Measurements from ENCODE around the gene ROPN1B. TPM values are rescaled to one million over a fixed set of nuclear protein-coding genes. Genes with fewer than 3 reads are reported as not detected.
"Not testable (repeated sequence)": the region's sequence is repeated elsewhere in the genome, so short reads cannot be mapped to it uniquely, and the experiment has no call there.

The ROPN1B gene
- total RNA-seq, 1 experiment from 2014 or later = not detected

GRCh38 chr3:125957674-125958510 lies 11.1 kb upstream of the ROPN1B start:
- no peak for DNase-seq (ENCODE audit: extremely low read depth, low read depth)

GRCh38 chr3:125958511-125959316 lies 10.3 kb upstream of the ROPN1B start:
- no peak for DNase-seq (ENCODE audit: extremely low read depth, low read depth)

GRCh38 chr3:125959317-125960065 lies 9.5 kb upstream of the ROPN1B start:
- no peak for DNase-seq (ENCODE audit: extremely low read depth, low read depth)

- no peak for DNase-seq (ENCODE audit: extremely low read depth, low read depth)
Measured at GRCh38 chr3:125960066-125960424, 8.9 kb upstream of the ROPN1B start.

DNA sequence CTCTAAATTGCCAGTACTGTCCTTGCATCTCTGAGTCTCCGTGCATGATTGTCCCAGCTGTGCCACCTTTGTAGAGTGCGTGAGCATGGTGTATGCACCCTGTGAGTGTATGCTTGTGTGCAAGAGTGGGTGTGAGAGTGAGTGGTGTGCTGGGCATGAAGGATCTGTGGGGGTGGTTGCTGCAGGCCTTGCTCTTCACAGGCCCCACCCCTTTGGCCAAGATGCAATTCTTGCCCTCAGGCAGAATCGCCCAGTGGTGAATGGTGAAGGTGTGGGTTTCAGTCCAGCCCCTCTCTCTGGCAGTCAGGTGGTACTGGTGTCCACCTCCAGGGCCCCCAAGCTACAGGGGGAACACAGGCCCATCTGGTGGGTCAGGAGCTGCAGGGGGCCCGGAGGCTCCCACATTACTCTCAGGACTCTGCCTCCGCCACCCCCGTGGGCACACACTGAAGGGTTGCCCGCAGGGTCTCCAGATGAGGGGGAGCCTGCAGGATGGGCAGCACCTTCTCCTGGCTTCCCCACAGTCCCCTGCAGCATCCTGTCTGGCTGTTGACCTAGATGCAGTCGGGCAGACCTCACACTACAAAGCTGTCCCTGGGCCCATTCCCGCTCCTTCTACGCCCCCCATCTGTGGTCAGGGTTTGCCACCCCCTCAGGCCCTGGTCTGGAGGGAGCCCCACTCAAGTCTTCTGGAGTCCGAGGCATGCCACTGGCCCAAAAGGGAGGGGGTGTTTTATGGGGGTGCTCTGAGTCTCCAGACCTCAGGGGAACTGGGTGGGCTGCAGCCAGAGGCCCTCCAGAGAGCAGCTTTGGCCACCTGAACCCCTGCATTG lies 8.3 kb upstream of the ROPN1B start:
- no peak for DNase-seq (ENCODE audit: extremely low read depth, low read depth)

GRCh38 chr3:125961289-125961589 lies 7.7 kb upstream of the ROPN1B start:
- no peak for DNase-seq (ENCODE audit: extremely low read depth, low read depth)

DNA sequence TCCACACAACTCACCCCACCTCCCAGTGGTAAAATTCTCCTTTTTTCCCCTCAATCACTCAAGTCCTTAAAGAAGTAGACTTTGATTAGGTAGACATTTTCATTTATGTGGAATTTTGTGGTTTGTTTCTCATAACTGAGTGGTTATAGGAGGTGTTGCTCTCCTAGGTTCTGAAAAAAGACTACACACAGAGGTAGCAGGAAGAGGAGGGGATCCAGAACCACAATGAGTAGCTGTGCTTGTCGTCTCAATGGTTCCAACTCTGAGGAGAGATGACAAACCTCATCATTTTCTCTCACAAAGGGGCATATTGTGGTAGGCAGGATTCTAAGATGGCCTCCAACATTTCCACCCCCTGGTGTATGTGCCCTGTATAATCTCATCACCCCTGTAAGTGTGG lies 5.1 kb upstream of the ROPN1B start:
- DNase-seq (ENCODE audit: extremely low read depth, low read depth) = not testable (repeated sequence)

DNA sequence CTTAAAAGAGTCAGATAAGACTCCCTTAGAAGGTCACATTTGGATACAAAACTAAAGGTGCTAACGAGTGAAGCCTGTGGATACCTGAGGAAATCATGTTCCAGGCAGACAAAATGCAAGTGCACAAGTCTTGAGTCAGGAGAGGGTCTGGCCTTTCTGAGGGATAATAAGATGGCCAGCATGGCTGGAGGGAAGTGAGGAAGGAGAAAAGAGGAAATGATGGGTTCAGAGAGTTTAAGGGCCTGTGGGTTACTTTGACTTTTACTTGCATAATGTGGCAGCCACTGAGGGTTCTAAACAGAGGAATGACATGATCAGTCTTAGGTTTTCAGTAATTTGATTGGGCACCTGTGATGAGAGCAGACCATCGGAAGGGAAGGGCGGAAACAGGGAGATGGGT lies 3.5 kb upstream of the ROPN1B start:
- no peak for DNase-seq (ENCODE audit: extremely low read depth, low read depth)

DNA sequence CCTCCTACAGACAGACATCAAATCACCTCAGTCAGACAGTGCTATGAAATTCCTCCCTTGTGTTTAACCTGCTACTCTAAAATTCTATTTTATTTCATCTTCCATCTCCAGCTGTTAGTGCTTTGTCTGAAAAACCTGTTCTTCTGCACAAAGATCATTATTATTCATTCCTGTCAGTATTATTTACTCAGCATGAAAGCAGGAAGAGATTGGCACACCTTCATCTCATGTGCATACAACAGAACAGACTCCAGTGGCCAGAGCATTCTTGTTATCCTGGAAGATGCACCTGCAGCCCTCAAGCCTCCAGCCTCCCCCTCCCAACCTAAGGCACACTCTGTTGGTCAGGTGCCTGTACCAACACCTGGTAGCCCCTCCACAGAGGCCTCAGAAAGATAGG lies 1.8 kb upstream of the ROPN1B start:
- no peak for DNase-seq (ENCODE audit: extremely low read depth, low read depth)

GRCh38 chr3:125968121-125968520 lies 857 bp upstream of the ROPN1B start:
- not testable (repeated sequence) for DNase-seq (ENCODE audit: extremely low read depth, low read depth)

GRCh38 chr3:125971997-125972944 lies 3.3 kb downstream of the ROPN1B start:
- DNase-seq (ENCODE audit: extremely low read depth, low read depth) = peak; percentile 8

- DNase-seq (ENCODE audit: extremely low read depth, low read depth) = not testable (repeated sequence)
Measured at GRCh38 chr3:125975245-125976002, 6.4 kb downstream of the ROPN1B start.

- not testable (repeated sequence) for DNase-seq (ENCODE audit: extremely low read depth, low read depth)
Measured at GRCh38 chr3:125976003-125976390, 7.0 kb downstream of the ROPN1B start.

- not testable (repeated sequence) for DNase-seq (ENCODE audit: extremely low read depth, low read depth)
Measured at GRCh38 chr3:125977104-125977503, 8.1 kb downstream of the ROPN1B start.

- DNase-seq (ENCODE audit: extremely low read depth, low read depth) = not testable (repeated sequence)
Measured at GRCh38 chr3:125984951-125985350, 16.0 kb downstream of the ROPN1B start.

DNA sequence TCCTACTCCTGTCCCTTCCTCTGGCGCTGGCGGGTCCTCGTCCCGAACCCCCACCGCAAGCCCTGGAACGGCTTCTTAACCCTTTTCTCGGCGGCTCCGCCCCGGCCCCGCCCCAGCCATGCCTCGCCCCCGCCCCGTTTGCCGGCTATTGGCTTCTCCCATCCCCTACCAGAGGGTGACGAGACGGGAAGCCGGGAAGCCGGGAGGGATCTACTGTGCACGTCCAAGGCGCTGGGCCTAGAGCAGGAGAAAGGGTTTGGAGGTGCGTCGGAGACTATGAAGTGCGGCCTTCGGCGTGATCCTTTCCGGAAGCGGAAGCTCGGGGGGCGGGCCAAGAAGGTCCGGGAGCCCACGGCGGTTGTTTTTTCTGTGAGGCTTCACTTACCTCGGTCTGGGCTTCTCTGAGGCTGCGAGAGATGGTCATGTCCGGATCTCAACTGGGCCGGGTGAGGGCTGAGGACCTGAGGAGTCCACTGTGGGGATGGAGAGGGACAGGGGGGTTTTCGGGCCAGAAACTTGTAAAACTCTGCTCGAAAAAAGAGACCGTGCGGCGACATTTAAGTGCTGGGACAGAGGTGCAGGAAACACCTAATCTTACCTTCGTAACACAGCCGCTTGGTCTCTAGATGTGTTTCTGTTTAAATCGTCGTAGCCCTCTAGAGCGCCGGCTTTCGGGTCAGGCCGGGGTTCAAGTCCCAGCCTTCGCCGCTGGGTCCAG lies 21.4 kb downstream of the ROPN1B start:
- DNase-seq (ENCODE audit: extremely low read depth, low read depth) = peak; percentile 59

- not testable (repeated sequence) for DNase-seq (ENCODE audit: extremely low read depth, low read depth)
Measured at GRCh38 chr3:125996751-125997150, 27.8 kb downstream of the ROPN1B start.

DNA sequence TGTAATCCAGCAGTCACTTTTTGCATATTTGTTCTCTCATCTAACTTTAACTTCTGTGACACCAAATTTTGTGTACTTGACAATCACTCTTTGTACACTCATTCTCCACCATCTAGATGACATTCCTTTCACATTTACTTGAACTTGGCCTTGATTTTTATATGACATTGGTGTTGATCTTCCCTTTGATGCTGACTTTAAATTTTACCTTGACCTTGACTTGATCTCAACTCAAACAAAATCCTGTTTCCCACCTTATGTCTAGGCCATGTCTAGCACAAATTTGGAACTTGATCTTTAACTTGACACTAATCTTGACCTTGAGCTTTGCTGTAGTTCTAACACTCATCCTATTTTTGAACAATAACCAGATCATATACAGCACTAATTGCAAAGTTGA lies 33.2 kb downstream of the ROPN1B start:
- no peak for DNase-seq (ENCODE audit: extremely low read depth, low read depth)

Measured in NCI-H460 (cell line).